ENCODE data around the gene CNTRL. TPM values are rescaled to one million over a fixed set of nuclear protein-coding genes. Genes with fewer than 3 reads are reported as not detected.
"Not testable (repeated sequence)": the region's sequence is repeated elsewhere in the genome, so short reads cannot be mapped to it uniquely, and the experiment has no call there.

Gene CNTRL
- total and polyA plus RNA-seq, 2 donors = 8.7 to 37.8 TPM

DNA sequence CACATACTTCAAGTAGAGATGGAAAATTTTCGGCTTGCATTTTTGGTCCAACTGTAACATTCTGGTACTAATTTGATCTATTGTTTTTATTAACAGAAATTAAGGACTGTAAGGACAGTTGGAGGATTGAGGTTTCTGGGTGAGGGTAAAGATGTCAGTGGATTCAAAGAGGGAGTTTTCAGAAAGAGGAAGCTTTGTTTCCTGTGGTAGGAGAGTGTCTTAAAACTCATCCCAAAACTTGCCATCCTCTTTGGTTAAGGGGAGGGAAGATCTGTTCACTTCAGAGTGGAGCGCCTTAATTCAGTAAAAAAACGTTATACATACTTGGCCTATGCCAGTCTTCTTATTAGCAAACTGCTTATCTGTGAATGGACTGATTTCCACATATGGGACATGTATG lies 13.8 kb downstream of the CNTRL start:
- no peak overlapping the region for H3K27ac ChIP-seq (ENCODE audit: low read depth)
- WGBS = 83% methylated on average over 3 of the region's 3 CpGs
- no peak for DNase-seq (ENCODE audit: extremely low spot score)
- H3K4me1 ChIP-seq (ENCODE audit: insufficient read depth) = no peaks in the 10 kb centered on the region
- no peaks in the 10 kb centered on the region for H3K36me3 ChIP-seq (ENCODE audit: insufficient read depth)
- no peak overlapping the region for H3K4me3 ChIP-seq (ENCODE audit: low read depth, low read length)

DNA sequence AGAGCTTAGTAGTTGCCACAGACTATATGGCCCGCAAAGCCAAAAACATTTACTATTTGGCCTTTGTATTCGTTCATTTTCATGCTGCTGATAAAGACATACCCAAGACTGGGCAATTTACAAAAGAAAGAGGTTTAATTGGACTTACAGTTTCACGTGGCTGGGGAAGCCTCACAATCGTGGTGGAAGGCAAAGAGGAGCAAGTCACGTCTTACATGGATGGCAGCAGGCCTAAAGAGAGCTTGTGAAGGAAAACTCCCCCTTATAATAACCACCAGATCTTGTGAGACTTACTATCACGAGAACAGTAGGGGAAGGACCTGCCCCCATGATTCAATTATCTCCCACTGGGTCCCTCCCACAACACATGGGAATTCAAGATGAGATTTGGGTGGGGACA lies 16.0 kb downstream of the CNTRL start:
- not testable (repeated sequence) for DNase-seq (ENCODE audit: extremely low spot score); H3K27ac ChIP-seq (ENCODE audit: low read depth); H3K4me3 ChIP-seq (ENCODE audit: low read depth, low read length); H3K36me3 ChIP-seq (ENCODE audit: insufficient read depth); H3K4me1 ChIP-seq (ENCODE audit: insufficient read depth)
- WGBS = 84% methylated on average over 6 of the region's 6 CpGs

DNA sequence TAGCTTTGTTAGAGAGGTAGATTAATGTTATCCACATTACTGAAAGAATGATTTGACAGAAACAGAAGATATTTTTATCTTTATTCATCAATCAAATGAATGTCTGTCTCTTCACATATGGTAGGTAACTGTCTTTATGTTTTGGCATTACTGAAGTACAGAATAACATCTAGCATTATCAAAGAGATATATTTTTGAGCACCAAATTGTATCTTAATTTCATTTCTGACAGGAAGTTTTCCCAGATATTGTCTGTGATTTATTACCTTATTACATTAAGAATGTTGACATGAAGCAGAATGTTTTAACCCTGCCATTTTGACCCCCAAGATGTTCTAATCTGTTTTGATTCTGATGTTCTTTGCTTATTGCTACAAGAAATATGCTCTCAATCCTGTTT lies 20.3 kb downstream of the CNTRL start:
- no peak for DNase-seq (ENCODE audit: extremely low spot score)
- no peak overlapping the region for H3K27ac ChIP-seq (ENCODE audit: low read depth)
- no peak overlapping the region for H3K4me3 ChIP-seq (ENCODE audit: low read depth, low read length)
- no peaks in the 10 kb centered on the region for H3K4me1 ChIP-seq (ENCODE audit: insufficient read depth)
- H3K36me3 ChIP-seq (ENCODE audit: insufficient read depth) = peaks cover 2% of the 10 kb centered on the region

DNA sequence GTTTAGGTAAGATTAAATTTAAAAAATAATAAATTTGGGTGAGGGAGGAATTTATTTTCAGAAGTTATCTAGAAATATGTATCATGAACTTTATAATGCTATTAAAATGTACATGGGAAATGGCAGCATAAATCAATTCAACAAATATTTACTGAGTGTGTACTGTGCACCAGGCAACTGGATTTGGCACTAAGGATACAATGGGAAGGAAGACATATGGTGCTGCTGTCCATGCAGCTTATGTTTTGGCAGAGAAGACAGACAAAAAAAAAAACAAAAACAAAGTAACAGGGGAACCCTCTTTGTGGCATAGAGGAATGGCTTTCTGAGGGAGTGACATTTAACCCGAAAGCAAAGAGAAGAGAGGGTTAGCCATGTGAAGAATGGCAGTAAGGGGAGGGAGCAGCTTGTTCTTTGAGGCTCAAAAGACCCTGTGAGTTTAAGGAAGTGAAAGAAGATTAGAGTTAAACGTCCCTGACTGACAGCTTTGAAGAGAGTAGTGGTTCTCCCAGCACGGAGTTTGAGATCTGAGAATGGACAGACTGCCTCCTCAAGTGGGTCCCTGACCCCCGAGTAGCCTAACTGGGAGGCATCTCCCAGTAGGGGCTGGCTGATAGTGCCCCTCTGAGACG lies 23.9 kb downstream of the CNTRL start:
- DNase-seq (ENCODE audit: extremely low spot score) = no peak
- H3K4me1 ChIP-seq (ENCODE audit: insufficient read depth) = no peaks in the 10 kb centered on the region
- WGBS = 73% methylated on average over 5 of the region's 5 CpGs
- peaks cover 2% of the 10 kb centered on the region for H3K36me3 ChIP-seq (ENCODE audit: insufficient read depth)
- H3K27ac ChIP-seq (ENCODE audit: low read depth) = no peak overlapping the region
- no peak overlapping the region for H3K4me3 ChIP-seq (ENCODE audit: low read depth, low read length)

DNA sequence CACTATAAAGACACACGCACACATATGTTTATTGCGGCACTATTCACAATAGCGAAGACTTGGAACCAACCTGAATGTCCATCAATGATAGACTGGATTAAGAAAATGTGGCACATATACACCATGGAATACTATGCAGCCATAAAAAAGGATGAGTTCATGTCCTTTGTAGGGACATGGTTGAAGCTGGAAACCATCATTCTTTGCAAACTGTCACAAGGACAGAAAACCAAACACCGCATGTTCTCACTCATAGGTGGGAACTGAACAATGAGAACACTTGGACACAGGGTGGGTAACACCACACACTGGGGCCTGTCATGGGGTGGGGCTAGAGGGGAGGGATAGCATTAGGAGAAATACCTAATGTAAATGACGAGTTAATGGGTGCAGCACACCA lies 29.3 kb downstream of the CNTRL start:
- not testable (repeated sequence) for DNase-seq (ENCODE audit: extremely low spot score); H3K4me1 ChIP-seq (ENCODE audit: insufficient read depth); H3K36me3 ChIP-seq (ENCODE audit: insufficient read depth); H3K27ac ChIP-seq (ENCODE audit: low read depth); H3K4me3 ChIP-seq (ENCODE audit: low read depth, low read length)
- WGBS = 97% methylated on average over 5 of the region's 5 CpGs

DNA sequence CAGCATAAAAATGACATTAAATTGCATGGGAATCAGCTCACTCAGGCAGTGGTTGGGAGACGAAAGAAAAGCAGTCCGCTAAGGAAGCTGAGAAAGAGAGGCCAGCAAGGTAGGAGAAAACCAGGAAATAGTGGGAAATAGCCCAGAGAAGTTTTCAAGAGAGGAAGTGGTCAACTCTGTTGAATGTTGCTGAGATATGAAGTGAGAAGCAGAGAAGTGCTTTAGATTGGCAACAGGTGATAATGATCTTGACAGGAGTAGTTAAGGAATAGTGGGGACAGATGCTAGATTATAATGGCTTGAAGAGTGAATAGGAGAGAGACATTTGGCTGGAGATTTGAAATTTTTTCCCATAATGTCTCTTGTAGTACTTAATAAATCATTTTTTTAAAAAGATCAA lies 30.8 kb downstream of the CNTRL start:
- Histone ChIP-seq H3K4me3 (ENCODE audit: low read depth, low read length) (no peak overlapping the region), H3K36me3 (ENCODE audit: insufficient read depth) (no peaks in the 10 kb centered on the region), H3K4me1 (ENCODE audit: insufficient read depth) (no peaks in the 10 kb centered on the region), H3K27ac (ENCODE audit: low read depth) (no peak overlapping the region)
- no peak for DNase-seq (ENCODE audit: extremely low spot score)
- WGBS = 79% methylated on average over 2 of the region's 2 CpGs

DNA sequence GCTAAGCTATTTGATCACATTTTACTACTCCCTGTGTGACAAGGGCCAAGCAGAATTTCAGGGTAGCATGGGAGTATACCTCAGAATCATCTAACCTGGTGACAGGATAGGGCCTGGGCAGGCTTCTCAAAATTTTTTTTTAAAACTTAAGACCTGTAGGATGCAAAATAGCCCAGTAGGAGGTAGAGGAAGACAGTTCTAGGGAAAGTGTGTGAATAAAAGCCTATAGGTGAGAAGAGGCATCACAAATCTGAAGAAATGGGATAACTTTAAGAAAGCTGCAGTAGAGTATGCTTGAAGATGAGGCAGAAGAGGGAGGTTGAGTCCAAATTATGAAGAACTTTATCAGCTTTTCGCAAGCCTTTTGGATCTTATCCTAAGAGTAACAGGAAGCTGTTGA lies 32.3 kb downstream of the CNTRL start:
- Histone ChIP-seq H3K4me3 (ENCODE audit: low read depth, low read length) (no peak overlapping the region), H3K36me3 (ENCODE audit: insufficient read depth) (no peaks in the 10 kb centered on the region), H3K27ac (ENCODE audit: low read depth) (no peak overlapping the region), H3K4me1 (ENCODE audit: insufficient read depth) (no peaks in the 10 kb centered on the region)
- WGBS = 66% methylated on average over 1 of the region's 1 CpG
- DNase-seq (ENCODE audit: extremely low spot score) = no peak

DNA sequence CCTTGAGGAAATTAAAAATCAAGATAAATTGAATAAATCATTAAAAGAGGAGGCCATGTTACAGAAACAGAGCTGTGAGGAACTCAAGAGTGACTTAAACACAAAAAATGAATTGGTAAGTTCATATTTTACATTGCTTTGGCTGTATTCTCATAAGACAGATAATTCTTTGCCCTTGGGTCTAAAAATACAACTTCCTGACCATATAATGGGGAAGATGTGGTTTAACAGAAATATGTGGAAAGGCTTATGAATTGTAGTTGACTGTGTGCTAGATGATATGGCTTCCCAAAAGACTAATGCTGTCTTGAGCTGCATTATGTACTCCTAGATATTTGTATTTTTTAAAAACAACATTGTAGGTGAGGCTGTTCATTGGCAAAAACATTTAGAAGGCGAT lies 33.1 kb downstream of the CNTRL start:
- H3K4me3 ChIP-seq (ENCODE audit: low read depth, low read length) = no peak overlapping the region
- 96% methylated on average over 1 of the region's 1 CpG for WGBS
- DNase-seq (ENCODE audit: extremely low spot score) = no peak
- no peaks in the 10 kb centered on the region for H3K4me1 ChIP-seq (ENCODE audit: insufficient read depth)
- no peaks in the 10 kb centered on the region for H3K36me3 ChIP-seq (ENCODE audit: insufficient read depth)
- no peak overlapping the region for H3K27ac ChIP-seq (ENCODE audit: low read depth)

DNA sequence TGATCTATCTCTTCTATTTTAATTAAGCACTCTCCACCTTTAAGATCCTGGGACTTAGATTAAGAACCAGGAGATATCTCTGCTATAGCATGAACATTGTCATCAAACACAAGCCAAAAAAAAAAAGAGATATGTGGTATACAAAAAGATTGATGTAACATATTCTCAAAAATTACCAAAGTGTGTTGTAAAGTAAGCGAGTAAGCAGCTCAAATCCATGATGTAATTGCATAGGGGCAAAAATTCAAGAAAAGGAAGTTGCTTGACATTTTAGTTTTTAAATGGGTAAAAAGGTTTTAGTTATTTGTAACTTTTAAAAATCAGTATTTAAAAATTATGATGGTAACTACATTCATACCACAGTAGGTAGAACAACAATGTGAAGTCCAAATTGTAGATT lies 40.7 kb downstream of the CNTRL start:
- H3K27ac ChIP-seq (ENCODE audit: low read depth) = no peak overlapping the region
- 93% methylated on average over 1 of the region's 1 CpG for WGBS
- no peak for DNase-seq (ENCODE audit: extremely low spot score)
- H3K4me3 ChIP-seq (ENCODE audit: low read depth, low read length) = no peak overlapping the region
- H3K4me1 ChIP-seq (ENCODE audit: insufficient read depth) = no peaks in the 10 kb centered on the region
- H3K36me3 ChIP-seq (ENCODE audit: insufficient read depth) = no peaks in the 10 kb centered on the region

DNA sequence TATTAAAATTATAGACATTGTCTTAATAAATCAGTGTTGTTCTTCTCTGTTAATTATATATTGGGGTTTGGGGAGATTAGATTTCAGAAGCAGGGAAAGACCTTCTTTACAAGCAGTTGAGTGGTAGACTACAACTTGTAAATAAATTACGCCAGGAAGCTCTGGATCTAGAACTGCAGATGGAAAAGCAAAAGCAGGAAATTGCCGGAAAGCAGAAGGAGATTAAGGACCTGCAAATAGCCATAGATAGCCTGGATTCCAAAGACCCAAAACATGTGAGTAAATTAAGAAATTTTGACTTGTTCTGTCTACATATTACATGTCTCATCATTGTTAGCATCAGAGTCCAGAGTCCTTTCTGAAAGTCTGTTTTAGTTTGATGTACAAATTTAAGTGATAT lies 43.5 kb downstream of the CNTRL start:
- WGBS = 78% methylated on average over 2 of the region's 2 CpGs
- no peaks in the 10 kb centered on the region for H3K4me1 ChIP-seq (ENCODE audit: insufficient read depth)
- H3K4me3 ChIP-seq (ENCODE audit: low read depth, low read length) = no peak overlapping the region
- no peaks in the 10 kb centered on the region for H3K36me3 ChIP-seq (ENCODE audit: insufficient read depth)
- H3K27ac ChIP-seq (ENCODE audit: low read depth) = no peak overlapping the region
- no peak for DNase-seq (ENCODE audit: extremely low spot score)

DNA sequence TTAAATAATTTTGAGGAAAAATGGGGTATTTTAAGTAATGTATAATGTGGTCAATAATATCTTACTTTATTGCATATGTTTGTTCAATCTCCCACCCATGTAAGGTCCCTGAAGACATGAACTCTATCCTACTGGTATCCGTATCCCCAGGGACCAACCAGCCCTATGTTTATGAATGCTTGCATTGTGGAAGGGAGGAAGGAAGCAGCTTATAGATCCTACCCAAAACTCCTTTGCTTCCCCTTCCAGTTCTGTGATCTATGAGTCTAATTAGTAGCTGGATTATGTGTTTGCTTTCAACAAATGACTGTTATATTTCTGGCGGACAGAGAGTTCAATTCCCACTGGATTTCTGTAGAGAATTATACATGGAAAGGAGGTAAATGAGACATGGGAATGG lies 45.6 kb downstream of the CNTRL start:
- no peak for DNase-seq (ENCODE audit: extremely low spot score)
- Histone ChIP-seq H3K4me1 (ENCODE audit: insufficient read depth) (no peaks in the 10 kb centered on the region), H3K27ac (ENCODE audit: low read depth) (no peak overlapping the region), H3K36me3 (ENCODE audit: insufficient read depth) (no peaks in the 10 kb centered on the region), H3K4me3 (ENCODE audit: low read depth, low read length) (no peak overlapping the region)
- WGBS = 89% methylated on average over 2 of the region's 2 CpGs

DNA sequence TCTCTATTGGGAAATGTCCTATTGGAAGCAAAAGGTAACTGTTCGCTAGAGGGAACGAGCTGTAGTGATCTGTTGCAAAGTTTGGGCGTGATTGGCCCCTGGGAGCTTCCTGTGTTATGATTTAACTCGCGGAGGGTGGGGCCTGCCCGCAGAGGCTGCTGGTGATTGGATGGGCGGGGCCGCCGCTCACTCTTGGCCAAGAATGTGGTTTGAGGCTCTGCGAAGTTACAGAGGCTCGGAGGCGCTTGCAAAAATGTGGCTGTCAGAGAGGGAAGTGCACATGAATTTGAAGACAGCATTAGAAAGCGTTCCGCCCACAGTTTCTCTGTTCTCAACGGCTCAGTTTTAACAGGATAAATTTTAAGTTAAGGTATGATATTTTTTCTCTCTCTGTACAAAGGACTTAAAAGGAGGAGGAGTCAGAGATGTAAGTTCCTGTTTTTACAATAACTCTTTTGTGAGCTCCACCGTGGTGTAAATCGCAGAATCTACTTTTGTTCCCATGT lies 46.9 kb downstream of the CNTRL start:
- DNase-seq (ENCODE audit: extremely low spot score) = peak; percentile 91
- Histone ChIP-seq H3K36me3 (ENCODE audit: insufficient read depth) (peaks cover under 1% of the 10 kb centered on the region), H3K4me1 (ENCODE audit: insufficient read depth) (no peaks in the 10 kb centered on the region), H3K27ac (ENCODE audit: low read depth) (no peak overlapping the region), H3K4me3 (ENCODE audit: low read depth, low read length) (peak overlapping the region; percentile 22)
- WGBS = under 1% methylated on average over 17 of the region's 17 CpGs

DNA sequence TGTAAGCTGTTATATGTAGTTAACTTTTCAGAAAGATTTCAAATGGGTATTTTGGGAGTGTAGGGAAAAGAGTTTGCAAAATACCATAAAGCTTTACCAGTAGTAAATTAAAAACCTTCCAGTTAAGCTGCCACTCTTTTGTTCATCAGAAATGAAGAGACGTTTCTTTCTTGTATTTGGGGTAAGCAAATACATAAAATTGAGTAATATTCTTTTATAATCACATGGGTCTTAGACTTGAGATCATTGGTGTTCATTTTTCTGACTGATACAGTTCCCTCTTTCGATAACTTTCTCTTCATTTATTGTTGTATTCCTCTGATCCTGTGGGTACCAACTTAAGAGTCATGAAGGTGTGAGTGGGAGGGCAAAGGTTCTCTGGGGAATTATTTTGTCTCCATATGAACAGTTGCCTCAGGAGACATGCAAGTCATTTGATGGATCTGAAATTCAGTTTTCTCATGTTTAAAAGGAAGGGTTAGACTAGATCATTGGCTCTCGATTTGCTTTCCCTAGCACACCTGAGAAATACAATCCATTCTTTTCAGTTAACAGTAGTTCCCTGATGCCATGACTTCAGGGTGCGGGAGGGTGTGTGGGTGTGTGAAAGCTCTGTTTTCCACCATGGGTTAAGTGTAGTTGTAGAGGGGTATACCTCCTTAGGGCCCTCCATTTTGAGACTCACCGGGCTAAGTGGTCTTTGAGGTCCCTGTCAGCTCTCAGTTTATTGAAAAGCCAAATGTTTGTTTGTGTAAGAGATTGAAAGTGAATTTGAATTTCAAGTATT lies 47.7 kb downstream of the CNTRL start:
- peaks cover 2% of the 10 kb centered on the region for H3K36me3 ChIP-seq (ENCODE audit: insufficient read depth)
- H3K4me3 ChIP-seq (ENCODE audit: low read depth, low read length) = no peak overlapping the region
- H3K27ac ChIP-seq (ENCODE audit: low read depth) = no peak overlapping the region
- no peaks in the 10 kb centered on the region for H3K4me1 ChIP-seq (ENCODE audit: insufficient read depth)
- no peak for DNase-seq (ENCODE audit: extremely low spot score)
- WGBS = 56% methylated on average over 5 of the region's 5 CpGs

DNA sequence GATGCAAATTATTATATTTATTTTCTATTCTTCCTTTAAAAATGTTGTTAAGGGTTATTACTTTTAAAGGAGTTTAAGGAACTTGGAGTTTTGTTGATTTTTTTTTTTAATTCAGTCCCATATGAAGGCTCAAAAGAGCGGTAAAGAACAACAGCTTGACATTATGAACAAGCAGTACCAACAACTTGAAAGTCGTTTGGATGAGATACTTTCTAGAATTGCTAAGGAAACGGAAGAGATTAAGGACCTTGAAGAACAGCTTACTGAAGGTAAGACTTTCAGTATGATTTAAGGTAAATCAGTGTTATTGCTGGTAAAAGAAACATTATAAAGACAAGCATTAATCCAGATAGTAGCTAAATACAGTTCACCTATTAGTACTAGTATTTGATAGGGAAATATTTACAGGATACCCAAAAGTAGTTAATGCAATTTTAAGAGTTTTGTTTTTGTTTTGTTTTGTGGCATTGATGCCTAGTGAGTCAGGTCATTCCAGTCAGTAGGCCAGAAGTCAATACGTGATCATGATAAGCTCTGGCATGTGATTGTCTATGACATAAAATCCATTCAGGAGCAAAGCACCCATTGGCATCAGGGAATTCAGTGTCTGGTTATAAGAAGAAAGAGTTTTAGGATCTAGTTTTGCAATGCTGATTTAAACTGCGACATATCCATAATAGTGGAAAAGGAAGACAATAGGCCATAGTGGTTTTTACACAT lies 49.2 kb downstream of the CNTRL start:
- Histone ChIP-seq H3K36me3 (ENCODE audit: insufficient read depth) (peaks cover 2% of the 10 kb centered on the region), H3K4me3 (ENCODE audit: low read depth, low read length) (no peak overlapping the region), H3K4me1 (ENCODE audit: insufficient read depth) (no peaks in the 10 kb centered on the region), H3K27ac (ENCODE audit: low read depth) (no peak overlapping the region)
- DNase-seq (ENCODE audit: extremely low spot score) = no peak
- WGBS = 85% methylated on average over 5 of the region's 5 CpGs

Data from urinary bladder (tissue), 4 donors.